ENCODE data around the gene STAG2. TPM values are rescaled to one million over a fixed set of nuclear protein-coding genes. Genes with fewer than 3 reads are reported as not detected.

Gene STAG2
- total RNA-seq, 6 donors from 2014 or later = 49.9 to 105 (median 68.1) TPM

DNA sequence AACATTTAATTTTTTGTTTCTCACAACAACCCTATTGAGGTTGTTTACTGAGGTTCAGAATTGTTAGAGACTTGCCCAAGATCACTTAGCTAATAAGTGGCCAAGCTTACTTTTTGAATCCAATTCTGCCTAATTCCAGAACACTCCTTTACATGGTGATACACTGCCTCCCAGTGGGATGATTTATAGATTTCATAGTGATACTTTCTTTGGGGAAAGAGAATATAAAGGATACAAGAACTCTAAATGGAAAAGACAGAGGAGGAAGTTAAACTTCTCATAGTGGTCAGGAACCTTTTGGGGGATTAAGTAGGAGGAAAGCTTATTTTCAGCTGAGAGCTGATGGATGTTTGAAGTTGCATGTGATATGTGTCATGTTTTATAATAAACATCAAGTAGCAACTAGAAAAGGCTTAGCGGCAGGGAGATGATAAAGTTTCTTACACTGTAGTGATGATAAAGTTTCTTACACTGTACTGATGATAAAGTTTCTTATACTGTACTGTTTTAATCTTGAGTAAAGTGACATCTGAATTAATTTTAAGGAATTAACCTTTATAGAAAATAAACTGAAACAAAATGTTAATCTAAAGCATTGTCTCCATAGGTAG is 15.3 kb downstream of the STAG2 start:
- ATAC-seq (ENCODE audit: low FRiP score in 2 of 2) (peak in 1 of 2 donors; percentile 59), DNase-seq (no peak)
- no peak overlapping the region for H3K27ac ChIP-seq
- peaks cover 5 to 31% (median 15%) of the 10 kb centered on the region in 4 donors for H3K4me1 ChIP-seq
- no peaks in the 10 kb centered on the region for H3K9me3 ChIP-seq
- no peaks in the 10 kb centered on the region for H3K36me3 ChIP-seq
- TF ChIP-seq, protein P1, sequence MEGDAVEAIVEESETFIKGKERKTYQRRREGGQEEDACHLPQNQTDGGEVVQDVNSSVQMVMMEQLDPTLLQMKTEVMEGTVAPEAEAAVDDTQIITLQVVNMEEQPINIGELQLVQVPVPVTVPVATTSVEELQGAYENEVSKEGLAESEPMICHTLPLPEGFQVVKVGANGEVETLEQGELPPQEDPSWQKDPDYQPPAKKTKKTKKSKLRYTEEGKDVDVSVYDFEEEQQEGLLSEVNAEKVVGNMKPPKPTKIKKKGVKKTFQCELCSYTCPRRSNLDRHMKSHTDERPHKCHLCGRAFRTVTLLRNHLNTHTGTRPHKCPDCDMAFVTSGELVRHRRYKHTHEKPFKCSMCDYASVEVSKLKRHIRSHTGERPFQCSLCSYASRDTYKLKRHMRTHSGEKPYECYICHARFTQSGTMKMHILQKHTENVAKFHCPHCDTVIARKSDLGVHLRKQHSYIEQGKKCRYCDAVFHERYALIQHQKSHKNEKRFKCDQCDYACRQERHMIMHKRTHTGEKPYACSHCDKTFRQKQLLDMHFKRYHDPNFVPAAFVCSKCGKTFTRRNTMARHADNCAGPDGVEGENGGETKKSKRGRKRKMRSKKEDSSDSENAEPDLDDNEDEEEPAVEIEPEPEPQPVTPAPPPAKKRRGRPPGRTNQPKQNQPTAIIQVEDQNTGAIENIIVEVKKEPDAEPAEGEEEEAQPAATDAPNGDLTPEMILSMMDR (IDR thresholded peaks at IDR 0.05) = peak in 2 of 6 experiments; percentile 41 to 47
- TF ChIP-seq EP300 (IDR thresholded peaks at IDR 0.05) = no peak
- no peaks in the 10 kb centered on the region for H3K27me3 ChIP-seq
- 44 to 72% methylated on average over 1 of the region's 1 CpG for WGBS, 2 donors
- no peak overlapping the region for H3K4me3 ChIP-seq

DNA sequence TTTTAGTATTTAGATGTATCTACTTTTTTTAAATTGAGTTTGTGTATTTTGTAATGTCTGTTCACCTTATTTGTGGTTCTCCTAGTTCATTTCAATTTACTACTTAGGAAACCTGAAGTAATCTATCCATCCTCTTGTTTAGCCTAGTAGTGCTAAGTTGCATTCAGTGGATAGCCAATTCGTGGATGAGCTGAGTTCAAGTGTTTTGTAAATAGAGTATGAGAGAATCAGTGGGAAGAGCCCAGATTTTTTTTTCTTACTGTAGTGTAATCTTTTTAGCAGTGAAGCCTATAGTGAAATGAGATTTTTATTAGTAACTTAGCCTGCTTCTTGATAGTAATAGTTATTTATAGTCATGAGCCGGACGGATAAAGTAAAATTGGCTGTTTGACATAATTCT is 21.7 kb downstream of the STAG2 start:
- no peak overlapping the region for H3K4me3 ChIP-seq
- peaks cover 0 to 13% (median 10%) of the 10 kb centered on the region in 4 donors for H3K4me1 ChIP-seq
- H3K36me3 ChIP-seq = no peaks in the 10 kb centered on the region
- ATAC-seq (ENCODE audit: low FRiP score in 2 of 2) (no peak), DNase-seq (no peak)
- TF ChIP-seq EP300 (IDR thresholded peaks at IDR 0.05) (no peak), POLR2AphosphoS5 (IDR thresholded peaks at IDR 0.05) (no peak), POLR2A (IDR thresholded peaks at IDR 0.05) (no peak)
- TF ChIP-seq, protein P1 (IDR thresholded peaks at IDR 0.05) = no peak
- no peak overlapping the region for H3K27ac ChIP-seq
- H3K9me3 ChIP-seq = no peaks in the 10 kb centered on the region
- 33 to 56% methylated on average over 3 of the region's 3 CpGs for WGBS, 2 donors
- no peaks in the 10 kb centered on the region for H3K27me3 ChIP-seq

DNA sequence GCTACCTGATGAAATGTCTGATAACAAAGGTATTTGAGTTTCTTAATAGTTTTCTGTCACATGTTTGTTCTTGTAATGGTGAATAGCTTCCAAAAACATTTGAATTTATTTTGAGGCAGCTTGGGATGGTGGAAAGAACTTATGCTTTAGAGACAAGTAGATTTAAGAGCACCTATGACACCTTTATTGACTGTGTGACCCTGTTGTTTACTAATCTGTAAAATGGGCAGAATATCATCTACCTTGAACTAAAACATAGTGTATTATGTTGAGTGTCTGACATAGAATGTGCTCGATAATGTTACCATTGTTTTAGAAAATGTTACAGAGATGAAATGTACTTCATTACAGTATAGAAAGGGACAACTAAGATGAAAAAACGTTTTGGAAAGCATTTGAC is 24.9 kb downstream of the STAG2 start:
- no peaks in the 10 kb centered on the region for H3K36me3 ChIP-seq
- 47 to 55% methylated on average over 2 of the region's 2 CpGs for WGBS, 2 donors
- no peak overlapping the region for H3K27ac ChIP-seq
- H3K9me3 ChIP-seq = no peaks in the 10 kb centered on the region
- ATAC-seq (ENCODE audit: low FRiP score in 2 of 2) (no peak), DNase-seq (no peak)
- TF ChIP-seq POLR2A (IDR thresholded peaks at IDR 0.05) (no peak), POLR2AphosphoS5 (IDR thresholded peaks at IDR 0.05) (no peak), EP300 (IDR thresholded peaks at IDR 0.05) (no peak)
- TF ChIP-seq, protein P1 (IDR thresholded peaks at IDR 0.05) = no peak
- no peaks in the 10 kb centered on the region for H3K27me3 ChIP-seq
- peaks cover 0 to 10% (median under 1%) of the 10 kb centered on the region in 4 donors for H3K4me1 ChIP-seq
- no peak overlapping the region for H3K4me3 ChIP-seq

DNA sequence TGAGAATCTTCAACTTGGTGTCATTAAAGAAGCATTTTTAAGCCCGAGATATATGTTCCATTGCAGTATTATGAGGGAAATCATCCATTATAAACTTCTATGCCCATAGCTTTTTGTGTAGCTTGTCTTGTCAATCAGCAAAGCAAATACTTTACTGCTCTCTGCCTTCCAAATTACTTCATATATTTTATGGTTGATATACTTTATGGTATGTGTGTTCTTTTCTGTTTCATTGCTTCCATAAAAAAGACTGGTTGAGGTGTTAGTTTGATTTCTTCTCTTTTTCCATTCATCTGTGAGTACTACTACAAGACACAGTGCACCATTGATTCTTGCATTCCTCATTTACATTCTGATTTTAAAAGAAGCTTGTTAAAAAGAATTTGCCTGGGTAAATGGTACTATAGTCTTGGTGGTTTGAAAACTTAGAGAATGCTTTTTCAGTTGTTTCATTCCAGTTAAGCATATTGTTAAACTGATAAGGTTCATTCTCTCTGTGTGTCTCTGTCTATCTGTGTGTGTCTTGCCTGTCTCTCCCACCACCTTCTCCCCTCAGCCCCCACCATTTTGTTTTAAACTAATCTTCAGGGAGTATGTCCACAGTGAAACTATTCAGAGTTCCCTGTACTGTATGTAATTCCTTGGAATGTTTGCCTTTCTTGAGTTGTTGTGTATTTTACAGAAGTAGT is 27.1 kb downstream of the STAG2 start:
- 64 to 93% methylated on average over 1 of the region's 1 CpG for WGBS, 2 donors
- no peak for TF ChIP-seq POLR2A (IDR thresholded peaks at IDR 0.05)
- TF ChIP-seq, protein P1 (IDR thresholded peaks at IDR 0.05) = no peak
- no peak for TF ChIP-seq EP300 (IDR thresholded peaks at IDR 0.05)
- no peak for TF ChIP-seq POLR2AphosphoS5 (IDR thresholded peaks at IDR 0.05)
- H3K9me3 ChIP-seq = no peaks in the 10 kb centered on the region
- H3K4me1 ChIP-seq = peaks cover 0 to 7% (median 0%) of the 10 kb centered on the region in 4 donors
- H3K27ac ChIP-seq = no peak overlapping the region
- DNase-seq = no peak
- no peak for ATAC-seq (ENCODE audit: low FRiP score in 2 of 2)
- H3K27me3 ChIP-seq = no peaks in the 10 kb centered on the region
- no peaks in the 10 kb centered on the region for H3K36me3 ChIP-seq
- H3K4me3 ChIP-seq = no peak overlapping the region

Measured in upper lobe of left lung (tissue), 6 donors.